BJ (cell line): ENCODE measurements around the gene ZNF587. TPM values are rescaled to one million over a fixed set of nuclear protein-coding genes. Genes with fewer than 3 reads are reported as not detected.

Experiments used
- CTCF ChIA-PET: fragments of 350-600 bp; formaldehyde crosslinking; extraction: SDS; loops from one replicate; lab custom pipeline; 2021; ENCODE audit warnings: antibody characterized with exemption, inconsistent platforms; lab: Yijun Ruan, JAX
- POLR2A ChIA-PET: fragments of 300-600 bp; sonication (Branson Sonifier 250); formaldehyde crosslinking; extraction: SDS; loops from one replicate; lab custom pipeline; 2021; ENCODE audit warnings: antibody characterized with exemption; lab: Charles Lee
- DNase-seq: peaks from one replicate; pipeline ENCODE4 v3.0.0-alpha.2; 2011; ENCODE audit warnings: low read depth
- H3K27me3 ChIP-seq: 2 replicates; pipeline ENCODE4 v1.6.0; 2011; ENCODE audit warnings: low read length; ENCODE audit not compliant: control insufficient read depth, insufficient read depth
- H3K36me3 ChIP-seq: 2 replicates; pipeline ENCODE4 v1.5.1; 2011; ENCODE audit warnings: low read length; ENCODE audit not compliant: control insufficient read depth, insufficient read depth
- H3K4me3 ChIP-seq: 2 replicates; pipeline ENCODE4 v1.5.1; 2011; ENCODE audit warnings: low read depth, mild to moderate bottlenecking, control low read depth, low read length
- polyA plus RNA-seq: library from polyadenylated mRNA; depleted of rRNA; stranded (reverse); fragments of >200 nt; gene quantifications from 2 replicates; pipeline ENCODE4 v1.2.3, GENCODE V29; 2011; rRNA removed
- TF ChIP-seq, protein P1 (sequence below): IDR thresholded peaks from 2 replicates; pipeline ENCODE4 v1.5.1; 2011; ENCODE audit warnings: low read depth, mild to moderate bottlenecking, control low read depth, inconsistent platforms, low read length, moderate library complexity; ENCODE audit not compliant: insufficient read depth

The ZNF587 gene
- polyA plus RNA-seq, 1 experiment: 8.4 TPM

GRCh38 chr19:57907394-57907793 is 57.7 kb downstream of the ZNF587 start:
- ChIA-PET CTCF (no interaction called here), POLR2A (no interaction called here)
- TF ChIP-seq, protein P1, sequence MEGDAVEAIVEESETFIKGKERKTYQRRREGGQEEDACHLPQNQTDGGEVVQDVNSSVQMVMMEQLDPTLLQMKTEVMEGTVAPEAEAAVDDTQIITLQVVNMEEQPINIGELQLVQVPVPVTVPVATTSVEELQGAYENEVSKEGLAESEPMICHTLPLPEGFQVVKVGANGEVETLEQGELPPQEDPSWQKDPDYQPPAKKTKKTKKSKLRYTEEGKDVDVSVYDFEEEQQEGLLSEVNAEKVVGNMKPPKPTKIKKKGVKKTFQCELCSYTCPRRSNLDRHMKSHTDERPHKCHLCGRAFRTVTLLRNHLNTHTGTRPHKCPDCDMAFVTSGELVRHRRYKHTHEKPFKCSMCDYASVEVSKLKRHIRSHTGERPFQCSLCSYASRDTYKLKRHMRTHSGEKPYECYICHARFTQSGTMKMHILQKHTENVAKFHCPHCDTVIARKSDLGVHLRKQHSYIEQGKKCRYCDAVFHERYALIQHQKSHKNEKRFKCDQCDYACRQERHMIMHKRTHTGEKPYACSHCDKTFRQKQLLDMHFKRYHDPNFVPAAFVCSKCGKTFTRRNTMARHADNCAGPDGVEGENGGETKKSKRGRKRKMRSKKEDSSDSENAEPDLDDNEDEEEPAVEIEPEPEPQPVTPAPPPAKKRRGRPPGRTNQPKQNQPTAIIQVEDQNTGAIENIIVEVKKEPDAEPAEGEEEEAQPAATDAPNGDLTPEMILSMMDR: no peak
- DNase-seq: no peak
- Histone ChIP-seq H3K4me3 (no peak overlapping the region), H3K27me3 (no peaks in the 10 kb centered on the region), H3K36me3 (peaks cover 2% of the 10 kb centered on the region; the same call in 1 of the 2 replicates)

- no peak overlapping the region for H3K4me3 ChIP-seq
- peaks cover 2% of the 10 kb centered on the region; the same call in 1 of the 2 replicates for H3K36me3 ChIP-seq
- TF ChIP-seq, protein P1: no peak
- no peaks in the 10 kb centered on the region for H3K27me3 ChIP-seq
- ChIA-PET POLR2A (no interaction called here), CTCF (no interaction called here)
- DNase-seq: no peak
Observed at GRCh38 chr19:57914531-57914930, 64.9 kb downstream of the ZNF587 start.

Other genes starting within 250 kb of the ZNF587 start
- 1.7 and 2.6 TPM in 2 replicates for gene ZNF530, start 250.0 kb upstream of the ZNF587 start, polyA plus RNA-seq
- 6.5 and 8.1 TPM in 2 replicates for gene ZNF134, start 235.6 kb upstream of the ZNF587 start, polyA plus RNA-seq
- 7.8 and 11.3 TPM in 2 replicates for gene ZNF211, start 216.7 kb upstream of the ZNF587 start, polyA plus RNA-seq
- gene ZSCAN4, start 180.9 kb upstream of the ZNF587 start, polyA plus RNA-seq: not detected in 2 replicates
- gene ZNF551, start 167.9 kb upstream of the ZNF587 start, polyA plus RNA-seq: 2.8 and 3.3 TPM in 2 replicates
- gene ZNF154, start 140.7 kb upstream of the ZNF587 start, polyA plus RNA-seq: 1.5 and 2.1 TPM in 2 replicates
- gene ZNF671, start 122.2 kb upstream of the ZNF587 start, polyA plus RNA-seq: 4.4 and 5.0 TPM in 2 replicates
- 7.7 and 12.0 TPM in 2 replicates for gene ZNF776, start 103.0 kb upstream of the ZNF587 start, polyA plus RNA-seq
- gene ZNF586, start 80.2 kb upstream of the ZNF587 start, polyA plus RNA-seq: 3.9 and 5.8 TPM in 2 replicates
- gene ZNF552, start 34.9 kb upstream of the ZNF587 start, polyA plus RNA-seq: 2.1 and 2.5 TPM in 2 replicates
- gene ZNF587B, start 19.6 kb upstream of the ZNF587 start, polyA plus RNA-seq: 2.3 and 4.4 TPM in 2 replicates
- gene ZNF814, start 39.2 kb downstream of the ZNF587 start, polyA plus RNA-seq: 4.5 and 5.8 TPM in 2 replicates
- gene ZNF417, start 66.7 kb downstream of the ZNF587 start, polyA plus RNA-seq: 2.8 and 5.3 TPM in 2 replicates
- gene ZNF418, start 85.5 kb downstream of the ZNF587 start, polyA plus RNA-seq: 2.5 and 2.7 TPM in 2 replicates
- gene ZNF256, start 97.8 kb downstream of the ZNF587 start, polyA plus RNA-seq: 2.2 and 3.0 TPM in 2 replicates
- 0.11 TPM in 1 of 2 replicates, not detected in the other for gene C19orf18, start 124.7 kb downstream of the ZNF587 start, polyA plus RNA-seq
- gene ZNF606, start 153.0 kb downstream of the ZNF587 start, polyA plus RNA-seq: 2.3 TPM in 2 replicates
- 0.10 TPM in 1 of 2 replicates, not detected in the other for gene ZSCAN1, start 184.2 kb downstream of the ZNF587 start, polyA plus RNA-seq
- 6.3 and 6.8 TPM in 2 replicates for gene ZNF135, start 209.4 kb downstream of the ZNF587 start, polyA plus RNA-seq
- 15.4 and 18.5 TPM in 2 replicates for gene ZSCAN18, start 248.4 kb downstream of the ZNF587 start, polyA plus RNA-seq